Neural cell (in vitro differentiated cells): ENCODE data around the gene MYCBPAP.
A peak's percentile ranks its signal among the peaks of the same experiment; 100 is the strongest.

Source experiments
- EP300 ChIP-seq: fragments of 450-650 bp; conservative IDR thresholded peaks from 2 replicates; pipeline ENCODE4 v1.6.1; 2014; ENCODE audit warnings: antibody characterized with exemption, mild to moderate bottlenecking, moderate library complexity; ENCODE audit not compliant: poor library complexity, severe bottlenecking
- EZH2 ChIP-seq: fragments of 200-600, 300-800 bp; shearing (Covaris generic), sonication (generic); IDR thresholded peaks from 2 replicates; pipeline ENCODE4 v1.6.1; 2014; ENCODE audit warnings: antibody characterized with exemption, low read length, borderline replicate concordance, mild to moderate bottlenecking; ENCODE audit not compliant: insufficient read depth, poor library complexity, severe bottlenecking
- MXI1 ChIP-seq: fragments of 450-650 bp; conservative IDR thresholded peaks from 2 replicates; pipeline ENCODE4 v1.6.1; 2014; ENCODE audit warnings: antibody characterized with exemption, mild to moderate bottlenecking; ENCODE audit not compliant: poor library complexity, severe bottlenecking
- POLR2AphosphoS5 ChIP-seq: IDR thresholded peaks from 2 replicates; pipeline ENCODE4 v1.6.1; 2012
- RAD21 ChIP-seq: fragments of 450-650 bp; conservative IDR thresholded peaks from 2 replicates; pipeline ENCODE4 v1.6.1; 2014; ENCODE audit warnings: antibody characterized with exemption, mild to moderate bottlenecking, moderate library complexity
- SMC3 ChIP-seq: fragments of 450-650 bp; conservative IDR thresholded peaks from 2 replicates; pipeline ENCODE4 v1.6.1; 2014; ENCODE audit warnings: antibody characterized with exemption, mild to moderate bottlenecking, moderate library complexity; ENCODE audit not compliant: poor library complexity
- TAF1 ChIP-seq: IDR thresholded peaks from 2 replicates; pipeline ENCODE4 v1.6.1; 2012; ENCODE audit warnings: low read depth
- TF ChIP-seq, protein P1 (sequence below): fragments of 450-650 bp; IDR thresholded peaks from 2 replicates; pipeline ENCODE4 v1.5.1; 2014; ENCODE audit warnings: antibody characterized with exemption, mild to moderate bottlenecking, moderate library complexity; ENCODE audit not compliant: poor library complexity, severe bottlenecking

DNA sequence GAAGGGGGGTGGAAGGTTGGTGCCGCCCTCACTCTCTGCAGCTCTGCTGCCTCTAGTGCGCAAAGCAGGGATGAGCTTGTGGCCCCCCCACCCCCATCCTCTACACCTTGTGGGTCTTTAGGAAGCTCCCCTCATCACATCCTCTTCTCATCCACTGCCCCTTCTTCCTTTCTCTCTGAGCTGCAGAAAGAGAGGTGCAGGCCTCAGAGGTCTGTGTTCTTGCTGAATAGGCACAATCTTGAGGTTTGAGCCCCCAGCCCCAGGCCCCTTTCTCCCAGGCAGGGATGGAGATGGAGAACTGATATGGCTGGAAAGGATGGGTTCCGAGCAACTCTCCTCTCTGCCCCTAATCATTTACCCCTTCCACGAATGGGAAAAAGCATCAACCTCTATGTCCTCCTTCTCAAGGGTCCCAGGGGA, 54.9 kb downstream of the MYCBPAP start:
- TF ChIP-seq EP300 = no peak
- TF ChIP-seq, protein P1, sequence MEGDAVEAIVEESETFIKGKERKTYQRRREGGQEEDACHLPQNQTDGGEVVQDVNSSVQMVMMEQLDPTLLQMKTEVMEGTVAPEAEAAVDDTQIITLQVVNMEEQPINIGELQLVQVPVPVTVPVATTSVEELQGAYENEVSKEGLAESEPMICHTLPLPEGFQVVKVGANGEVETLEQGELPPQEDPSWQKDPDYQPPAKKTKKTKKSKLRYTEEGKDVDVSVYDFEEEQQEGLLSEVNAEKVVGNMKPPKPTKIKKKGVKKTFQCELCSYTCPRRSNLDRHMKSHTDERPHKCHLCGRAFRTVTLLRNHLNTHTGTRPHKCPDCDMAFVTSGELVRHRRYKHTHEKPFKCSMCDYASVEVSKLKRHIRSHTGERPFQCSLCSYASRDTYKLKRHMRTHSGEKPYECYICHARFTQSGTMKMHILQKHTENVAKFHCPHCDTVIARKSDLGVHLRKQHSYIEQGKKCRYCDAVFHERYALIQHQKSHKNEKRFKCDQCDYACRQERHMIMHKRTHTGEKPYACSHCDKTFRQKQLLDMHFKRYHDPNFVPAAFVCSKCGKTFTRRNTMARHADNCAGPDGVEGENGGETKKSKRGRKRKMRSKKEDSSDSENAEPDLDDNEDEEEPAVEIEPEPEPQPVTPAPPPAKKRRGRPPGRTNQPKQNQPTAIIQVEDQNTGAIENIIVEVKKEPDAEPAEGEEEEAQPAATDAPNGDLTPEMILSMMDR = peak; percentile 62
- no peak for TF ChIP-seq RAD21
- TF ChIP-seq EZH2 = no peak
- no peak for TF ChIP-seq POLR2AphosphoS5
- TF ChIP-seq SMC3 = peak; percentile 30
- no peak for TF ChIP-seq TAF1
- no peak for TF ChIP-seq MXI1
